HCT116 (cell line): ENCODE results near the gene TMC1.

Experiments used
- CEBPB ChIP-seq: IDR thresholded peaks from 2 replicates; pipeline ENCODE4 v1.6.1; 2012; ENCODE audit warnings: low read depth
- CTCF ChIP-seq, 3 experiments: fragments of 200-600 bp in 1 of 3; sonication (generic) in 1 of 3; IDR thresholded peaks in 2 of 3; conservative IDR thresholded peaks in 1 of 3; 2 replicates each; pipeline ENCODE4 v1.5.1; 2012 to 2017; ENCODE audit warnings: low read depth in 2 of 3, low read length in 2 of 3, antibody characterized with exemption in 1 of 3, borderline replicate concordance in 1 of 3, control low read depth in 1 of 3, mild to moderate bottlenecking in 1 of 3, mixed read lengths in 1 of 3, mixed run types in 1 of 3, moderate library complexity in 1 of 3; ENCODE audit not compliant: insufficient read depth in 1 of 3
- ELF1 ChIP-seq: IDR thresholded peaks from 2 replicates; pipeline ENCODE4 v1.6.1; 2012; ENCODE audit warnings: low read depth, borderline replicate concordance
- POLR2A ChIP-seq: IDR thresholded peaks from 2 replicates; pipeline ENCODE4 v1.7.0; 2011; ENCODE audit warnings: borderline replicate concordance; ENCODE audit not compliant: insufficient read depth, insufficient read length; ENCODE audit errors: extremely low read depth
- REST ChIP-seq: IDR thresholded peaks from 2 replicates; pipeline ENCODE4 v1.6.1; 2012; ENCODE audit warnings: low read depth
- YY1 ChIP-seq: IDR thresholded peaks from 2 replicates; pipeline ENCODE4 v1.6.1; 2011; ENCODE audit warnings: low read length, low read depth, moderate library complexity, mild to moderate bottlenecking; ENCODE audit not compliant: insufficient replicate concordance; ENCODE audit errors: extremely low read depth

DNA sequence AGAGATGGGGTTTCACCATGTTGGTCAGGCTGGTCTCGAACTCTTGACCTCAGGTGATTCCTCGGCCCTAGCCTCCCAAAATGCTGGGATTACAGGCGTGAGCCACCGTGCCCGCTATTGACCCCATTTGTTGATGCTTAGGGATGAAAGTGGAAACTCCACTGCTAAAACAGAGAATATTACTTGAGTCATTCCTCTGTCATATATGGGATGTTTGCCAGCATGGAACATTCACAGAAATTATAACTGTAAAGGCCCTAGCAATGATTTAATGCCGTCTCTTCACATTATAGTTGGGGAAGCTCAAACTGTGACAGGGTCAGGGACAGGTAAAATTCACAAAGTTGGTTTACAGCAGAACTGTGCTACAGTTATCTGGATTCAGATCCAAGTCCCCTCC lies 94.5 kb downstream of the TMC1 start:
- TF ChIP-seq POLR2A (no peak), CTCF (IDR thresholded peaks at IDR 0.05 in 2 of 3, conservative IDR thresholded peaks at IDR 0.05 in 1 of 3; ENCODE audit: borderline replicate concordance in 1 of 3, insufficient read depth in 1 of 3, low read depth in 2 of 3, low read length in 2 of 3) (no peak), REST (no peak), CEBPB (no peak), YY1 (no peak), ELF1 (no peak)
